Subcutaneous adipose tissue (tissue), 4 donors: ENCODE results near the gene PPP1R27. TPM values are rescaled to one million over a fixed set of nuclear protein-coding genes. Genes with fewer than 3 reads are reported as not detected.

ENCODE experiments used
- CTCF ChIP-seq: fragments of 450-650 bp; IDR thresholded peaks from one replicate; pipeline ENCODE4 v1.5.1; 2016; ENCODE audit warnings: low read depth, mild to moderate bottlenecking, control low read depth, antibody characterized with exemption, moderate library complexity
- total RNA-seq, 4 donors: library from RNA; depleted of rRNA; stranded (reverse); fragments of >200 nt; gene quantifications; one replicate each; pipeline ENCODE4 v1.1.0, GENCODE V29; 2016

The PPP1R27 gene
- total RNA-seq, 4 donors from 2014 or later: not detected

- no peak for TF ChIP-seq CTCF
Observed at GRCh38 chr17:81803728-81804558, 30.9 kb downstream of the PPP1R27 start, which contains the start of gene GCGR. GCGR (plus strand) TSS chr17:81804150; CDS start chr17:81809019, 4,869 bp downstream.

GRCh38 chr17:81802856-81803643 is 31.8 kb downstream of the PPP1R27 start:
- no peak for TF ChIP-seq CTCF

- TF ChIP-seq CTCF: no peak
Observed at GRCh38 chr17:81802048-81802758, 32.6 kb downstream of the PPP1R27 start.

GRCh38 chr17:81801327-81801726 is 33.5 kb downstream of the PPP1R27 start:
- TF ChIP-seq CTCF: no peak

GRCh38 chr17:81794509-81794908 is 40.3 kb downstream of the PPP1R27 start:
- TF ChIP-seq CTCF: no peak

- TF ChIP-seq CTCF: no peak
Observed at GRCh38 chr17:81794074-81794476, 40.8 kb downstream of the PPP1R27 start.
